Ishikawa (cell line): ENCODE measurements around the gene HAVCR2.

Experiments used
- CEBPB ChIP-seq: IDR thresholded peaks from 2 replicates; pipeline ENCODE4 v1.6.1; 2012
- CREB1 ChIP-seq: IDR thresholded peaks from 2 replicates; pipeline ENCODE4 v1.6.1; 2012; ENCODE audit warnings: low read depth
- EGR1 ChIP-seq: IDR thresholded peaks from 2 replicates; pipeline ENCODE4 v1.6.1; 2012
- EP300 ChIP-seq: IDR thresholded peaks from 2 replicates; pipeline ENCODE4 v1.6.1; 2012; ENCODE audit warnings: borderline replicate concordance
- FOXM1 ChIP-seq: IDR thresholded peaks from 2 replicates; pipeline ENCODE4 v1.6.1; 2012; ENCODE audit warnings: low read depth, borderline replicate concordance
- MAX ChIP-seq: IDR thresholded peaks from 2 replicates; pipeline ENCODE4 v1.6.1; 2012
- NFIC ChIP-seq: IDR thresholded peaks from 2 replicates; pipeline ENCODE4 v1.6.1; 2012
- RAD21 ChIP-seq: IDR thresholded peaks from 2 replicates; pipeline ENCODE4 v1.6.1; 2012; ENCODE audit warnings: low read depth
- REST ChIP-seq: IDR thresholded peaks from 2 replicates; pipeline ENCODE4 v1.6.1; 2012; ENCODE audit warnings: low read depth, mild to moderate bottlenecking
- TAF1 ChIP-seq: IDR thresholded peaks from 2 replicates; pipeline ENCODE4 v1.6.1; 2012; ENCODE audit warnings: low read depth, mild to moderate bottlenecking
- TCF12 ChIP-seq: IDR thresholded peaks from 2 replicates; pipeline ENCODE4 v1.6.1; 2012; ENCODE audit warnings: low read depth
- TEAD4 ChIP-seq: IDR thresholded peaks from 2 replicates; pipeline ENCODE4 v1.6.1; 2012
- USF1 ChIP-seq: IDR thresholded peaks from 2 replicates; pipeline ENCODE4 v1.6.1; 2012
- YY1 ChIP-seq: IDR thresholded peaks from 2 replicates; pipeline ENCODE4 v1.6.1; 2012; ENCODE audit warnings: low read depth
- ZBTB7A ChIP-seq: IDR thresholded peaks from 2 replicates; pipeline ENCODE4 v1.6.1; 2012; ENCODE audit warnings: low read depth

Gene HAVCR2

GRCh38 chr5:157115502-157115901 is 6.7 kb upstream of the HAVCR2 start:
- TF ChIP-seq RAD21 (no peak), NFIC (no peak), TEAD4 (no peak), ZBTB7A (no peak), TAF1 (no peak), YY1 (no peak), EP300 (no peak), CEBPB (no peak), REST (no peak), MAX (no peak), CREB1 (no peak), EGR1 (no peak), TCF12 (no peak), USF1 (no peak), FOXM1 (no peak)

- no peak for TF ChIP-seq EP300
- TF ChIP-seq RAD21: no peak
- TF ChIP-seq MAX: no peak
- TF ChIP-seq CREB1: no peak
- TF ChIP-seq TCF12: no peak
- no peak for TF ChIP-seq FOXM1
- no peak for TF ChIP-seq TAF1
- TF ChIP-seq CEBPB: no peak
- no peak for TF ChIP-seq ZBTB7A
- TF ChIP-seq YY1: no peak
- no peak for TF ChIP-seq EGR1
- TF ChIP-seq USF1: no peak
- no peak for TF ChIP-seq NFIC
- no peak for TF ChIP-seq REST
- TF ChIP-seq TEAD4: no peak
These were observed 6.2 kb upstream of the HAVCR2 start for GRCh38 chr5:157115012-157115411.

- TF ChIP-seq YY1: no peak
- TF ChIP-seq CREB1: no peak
- no peak for TF ChIP-seq TEAD4
- no peak for TF ChIP-seq EGR1
- TF ChIP-seq ZBTB7A: no peak
- no peak for TF ChIP-seq USF1
- TF ChIP-seq EP300: no peak
- no peak for TF ChIP-seq TAF1
- TF ChIP-seq MAX: no peak
These were observed 4.2 kb upstream of the HAVCR2 start for GRCh38 chr5:157113002-157113401.

GRCh38 chr5:157109744-157110143 is 900 bp upstream of the HAVCR2 start:
- TF ChIP-seq YY1 (no peak), EGR1 (no peak), TCF12 (no peak), MAX (no peak), USF1 (no peak), REST (no peak)
